HG02588 (cell line): ENCODE data around the gene BCL2L12.

Experiments used
- ATAC-seq: cut with Tn5 transposase; IDR thresholded peaks from one replicate; pipeline ENCODE4 v1.9.1; 2021; ENCODE audit warnings: mild to moderate bottlenecking, moderate library complexity; ENCODE audit not compliant: unreplicated experiment

BCL2L12 gene

GRCh38 chr19:49662011-49662410 lies 3.7 kb upstream of the BCL2L12 start:
- ATAC-seq: no peak

- ATAC-seq: no peak
These were observed 2.5 kb upstream of the BCL2L12 start for GRCh38 chr19:49663224-49663623.

GRCh38 chr19:49664171-49665035 lies 1.3 kb upstream of the BCL2L12 start:
- no peak for ATAC-seq

GRCh38 chr19:49665036-49665350 lies 740 bp upstream of the BCL2L12 start:
- no peak for ATAC-seq

- ATAC-seq: peak; percentile 4
These were observed 349 bp downstream of the BCL2L12 start for GRCh38 chr19:49666120-49666444.

- no peak for ATAC-seq
These were observed 1.7 kb downstream of the BCL2L12 start for GRCh38 chr19:49667473-49667872.

- ATAC-seq: no peak
These were observed 3.8 kb downstream of the BCL2L12 start for GRCh38 chr19:49669516-49669915.

GRCh38 chr19:49672131-49672919 lies 6.6 kb downstream of the BCL2L12 start:
- ATAC-seq: no peak

GRCh38 chr19:49676136-49676783 lies 10.5 kb downstream of the BCL2L12 start:
- ATAC-seq: peak; percentile 19

- ATAC-seq: peak; percentile 60
These were observed 11.1 kb downstream of the BCL2L12 start for GRCh38 chr19:49676784-49677230.

GRCh38 chr19:49677231-49677900 lies 11.6 kb downstream of the BCL2L12 start, which contains the start of gene PRMT1:
Gene PRMT1, plus strand, starts transcription at chr19:49677271. Its CDS starts 10 bp downstream, at chr19:49677281.
- ATAC-seq: no peak

- no peak for ATAC-seq
These were observed 12.4 kb downstream of the BCL2L12 start for GRCh38 chr19:49677901-49678674.

GRCh38 chr19:49678985-49679770 lies 13.4 kb downstream of the BCL2L12 start:
- ATAC-seq: no peak

- no peak for ATAC-seq
These were observed 14.2 kb downstream of the BCL2L12 start for GRCh38 chr19:49679771-49680413.

- ATAC-seq: no peak
These were observed 15.0 kb downstream of the BCL2L12 start for GRCh38 chr19:49680421-49681351.

- no peak for ATAC-seq
These were observed 16.1 kb downstream of the BCL2L12 start for GRCh38 chr19:49681830-49682229.

- ATAC-seq: no peak
These were observed 16.5 kb downstream of the BCL2L12 start for GRCh38 chr19:49682274-49682673.

GRCh38 chr19:49683814-49684250 lies 18.1 kb downstream of the BCL2L12 start:
- no peak for ATAC-seq
